ENCODE measurements around the gene RSPH1.

- TF ChIP-seq POLR2A (IDR thresholded peaks at IDR 0.05), result no peak
- TF ChIP-seq, protein P1, sequence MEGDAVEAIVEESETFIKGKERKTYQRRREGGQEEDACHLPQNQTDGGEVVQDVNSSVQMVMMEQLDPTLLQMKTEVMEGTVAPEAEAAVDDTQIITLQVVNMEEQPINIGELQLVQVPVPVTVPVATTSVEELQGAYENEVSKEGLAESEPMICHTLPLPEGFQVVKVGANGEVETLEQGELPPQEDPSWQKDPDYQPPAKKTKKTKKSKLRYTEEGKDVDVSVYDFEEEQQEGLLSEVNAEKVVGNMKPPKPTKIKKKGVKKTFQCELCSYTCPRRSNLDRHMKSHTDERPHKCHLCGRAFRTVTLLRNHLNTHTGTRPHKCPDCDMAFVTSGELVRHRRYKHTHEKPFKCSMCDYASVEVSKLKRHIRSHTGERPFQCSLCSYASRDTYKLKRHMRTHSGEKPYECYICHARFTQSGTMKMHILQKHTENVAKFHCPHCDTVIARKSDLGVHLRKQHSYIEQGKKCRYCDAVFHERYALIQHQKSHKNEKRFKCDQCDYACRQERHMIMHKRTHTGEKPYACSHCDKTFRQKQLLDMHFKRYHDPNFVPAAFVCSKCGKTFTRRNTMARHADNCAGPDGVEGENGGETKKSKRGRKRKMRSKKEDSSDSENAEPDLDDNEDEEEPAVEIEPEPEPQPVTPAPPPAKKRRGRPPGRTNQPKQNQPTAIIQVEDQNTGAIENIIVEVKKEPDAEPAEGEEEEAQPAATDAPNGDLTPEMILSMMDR (IDR thresholded peaks at IDR 0.05), result no peak
Measured at GRCh38 chr21:42454786-42455185, 41.2 kb downstream of the RSPH1 start.

Measured in upper lobe of left lung (tissue), 4 donors.